Putamen (tissue), 1 donor: ENCODE measurements around the gene CCDC85A.

Experiments used
- DNase-seq: peaks from one replicate; pipeline ENCODE4 v3.0.0-alpha.2; 2016; ENCODE audit warnings: low spot score

CCDC85A gene

GRCh38 chr2:56195563-56195962 lies 11.8 kb downstream of the CCDC85A start:
- no peak for DNase-seq

GRCh38 chr2:56197816-56198215 lies 14.0 kb downstream of the CCDC85A start:
- DNase-seq, result no peak

DNA sequence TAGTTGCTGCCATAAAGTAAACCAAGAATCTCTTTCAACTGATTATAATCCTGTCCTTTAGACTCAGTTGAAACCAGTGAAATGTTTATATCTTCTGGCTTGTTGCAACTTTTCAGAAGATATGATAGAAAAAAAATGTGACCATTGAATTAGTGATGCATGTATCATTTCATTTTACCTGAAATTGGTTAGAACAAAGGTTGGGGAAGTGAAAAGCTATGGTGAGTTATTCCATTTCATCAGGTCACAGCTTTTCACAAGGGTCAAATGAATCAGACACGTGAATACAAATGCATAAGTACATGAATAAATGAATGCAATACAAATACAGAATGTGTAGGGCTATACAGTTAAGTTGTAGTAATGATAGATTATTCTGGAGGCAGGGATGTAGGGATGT lies 15.1 kb downstream of the CCDC85A start:
- no peak for DNase-seq

GRCh38 chr2:56199492-56199891 lies 15.7 kb downstream of the CCDC85A start:
- no peak for DNase-seq

- DNase-seq, result no peak
Observed at GRCh38 chr2:56202381-56203121, 18.8 kb downstream of the CCDC85A start.

DNA sequence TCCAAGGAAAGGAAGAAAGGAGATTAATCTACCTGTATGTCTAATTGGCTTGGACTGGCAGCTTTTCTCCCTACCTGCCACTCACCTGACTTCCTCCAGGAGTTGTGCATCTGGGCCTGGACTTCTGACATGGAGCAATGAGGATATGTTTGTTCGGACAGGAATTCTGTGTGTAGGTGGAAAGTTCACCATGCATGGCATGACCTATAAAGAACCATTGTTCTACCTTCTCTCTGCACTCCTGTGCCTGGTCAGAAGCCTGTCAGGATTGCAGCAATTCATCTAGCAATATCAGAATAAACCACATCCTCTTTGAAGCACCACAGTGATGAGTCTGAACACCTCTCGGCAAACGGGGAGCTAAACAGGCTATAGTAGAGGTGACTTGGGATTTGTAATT lies 20.8 kb downstream of the CCDC85A start:
- DNase-seq, result no peak

DNA sequence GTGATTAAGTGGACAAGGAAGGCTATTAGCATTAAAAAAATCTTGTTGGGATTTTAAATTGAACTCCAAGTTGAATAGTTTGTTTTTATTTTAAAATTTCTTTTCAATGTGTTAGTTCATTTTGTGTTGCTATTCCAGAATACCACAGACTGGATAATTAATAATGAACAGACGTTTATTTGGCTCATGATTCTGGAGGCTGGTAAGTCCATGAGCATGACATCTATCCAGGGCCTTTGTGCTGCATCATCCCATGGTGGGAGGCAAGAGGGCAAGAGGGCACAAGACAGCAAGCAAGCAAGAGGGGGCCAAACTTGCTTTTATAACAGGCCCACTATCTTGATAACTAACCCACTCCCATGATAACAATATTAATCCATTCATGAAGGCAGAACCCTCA lies 22.5 kb downstream of the CCDC85A start:
- DNase-seq, result no peak

- DNase-seq, result no peak
Observed at GRCh38 chr2:56207760-56208159, 24.0 kb downstream of the CCDC85A start.

DNA sequence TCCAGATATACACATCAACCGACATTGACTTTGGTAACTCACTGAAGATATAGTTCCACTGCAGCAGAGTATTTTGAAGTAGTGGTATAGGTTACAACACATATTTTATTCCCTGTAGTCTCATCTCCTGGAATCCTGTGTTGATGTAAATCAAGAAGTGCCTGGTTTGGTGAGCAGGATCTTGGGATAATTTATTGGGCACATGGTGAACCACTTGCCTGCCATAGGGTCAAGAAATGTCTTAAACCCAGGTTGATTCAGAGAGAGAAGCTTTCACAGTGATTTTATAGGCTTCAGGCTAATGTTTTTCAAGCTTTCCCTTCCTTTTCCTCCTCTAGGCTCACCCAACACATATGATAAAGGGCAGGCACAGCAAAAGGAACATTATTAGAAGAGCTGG lies 24.6 kb downstream of the CCDC85A start:
- DNase-seq, result no peak

GRCh38 chr2:56209701-56210100 lies 25.9 kb downstream of the CCDC85A start:
- DNase-seq, result no peak

GRCh38 chr2:56210291-56210690 lies 26.5 kb downstream of the CCDC85A start:
- DNase-seq, result no peak

- no peak for DNase-seq
Observed at GRCh38 chr2:56211048-56211447, 27.3 kb downstream of the CCDC85A start.

DNA sequence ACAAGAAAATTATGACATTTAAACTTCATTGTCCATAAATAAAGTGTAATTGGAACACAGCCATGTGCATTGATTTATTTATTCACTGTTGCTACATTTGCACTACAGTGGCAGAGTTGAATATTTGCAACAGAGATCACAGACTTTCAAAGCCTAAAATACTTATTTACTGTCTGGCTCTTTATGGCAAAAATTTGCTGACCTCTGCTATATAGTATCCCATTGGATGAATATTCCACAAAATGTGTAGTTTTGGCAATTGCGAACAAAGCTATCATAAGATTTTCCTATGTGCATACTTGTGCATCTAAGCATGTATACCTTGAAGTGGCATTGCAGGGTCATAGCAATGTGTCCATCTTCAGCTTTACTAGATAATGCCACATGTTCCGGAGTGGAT lies 32.1 kb downstream of the CCDC85A start:
- DNase-seq, result no peak

DNA sequence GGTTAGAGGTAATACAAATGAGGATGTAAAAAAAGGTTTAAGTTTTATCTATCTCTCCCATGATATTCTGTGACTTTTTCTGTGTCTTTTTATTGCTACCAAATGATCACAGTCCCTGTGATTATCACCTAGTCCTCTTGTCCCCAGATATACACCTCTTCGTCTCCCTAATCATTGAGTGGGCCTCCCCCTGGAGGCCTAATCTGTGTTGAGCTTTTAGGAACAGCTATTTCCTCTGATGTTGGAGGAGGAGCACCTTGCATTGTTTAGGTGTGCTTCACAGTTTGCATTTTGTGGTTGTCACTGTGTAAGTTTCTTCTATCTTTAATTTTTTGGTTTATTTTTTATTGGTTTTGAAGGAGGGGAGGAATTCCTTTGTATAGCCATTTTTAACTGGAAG lies 33.3 kb downstream of the CCDC85A start:
- DNase-seq, result no peak

GRCh38 chr2:56222481-56222880 lies 38.7 kb downstream of the CCDC85A start:
- DNase-seq, result no peak

- DNase-seq, result no peak
Observed at GRCh38 chr2:56224316-56224715, 40.5 kb downstream of the CCDC85A start.

DNA sequence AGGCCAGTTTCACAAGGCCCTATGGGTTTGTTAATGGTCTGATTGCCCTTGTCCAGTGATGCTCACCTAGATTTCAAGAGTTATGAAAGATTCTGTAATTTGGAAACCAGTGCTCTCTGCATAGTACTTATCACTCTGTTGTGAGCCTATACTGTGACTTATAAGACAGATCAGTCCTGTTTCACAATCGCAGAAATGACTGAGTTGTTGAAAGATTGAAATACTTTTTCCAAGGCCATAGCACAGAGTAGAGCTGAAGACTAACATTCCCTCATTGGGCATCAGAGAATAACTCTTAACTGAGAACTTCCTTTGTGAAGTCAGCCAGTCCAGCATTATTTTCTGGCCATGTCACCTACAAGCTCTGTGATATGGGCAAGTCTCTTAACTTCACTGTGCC lies 44.0 kb downstream of the CCDC85A start:
- no peak for DNase-seq

- no peak for DNase-seq
Observed at GRCh38 chr2:56229397-56230060, 45.7 kb downstream of the CCDC85A start.

DNA sequence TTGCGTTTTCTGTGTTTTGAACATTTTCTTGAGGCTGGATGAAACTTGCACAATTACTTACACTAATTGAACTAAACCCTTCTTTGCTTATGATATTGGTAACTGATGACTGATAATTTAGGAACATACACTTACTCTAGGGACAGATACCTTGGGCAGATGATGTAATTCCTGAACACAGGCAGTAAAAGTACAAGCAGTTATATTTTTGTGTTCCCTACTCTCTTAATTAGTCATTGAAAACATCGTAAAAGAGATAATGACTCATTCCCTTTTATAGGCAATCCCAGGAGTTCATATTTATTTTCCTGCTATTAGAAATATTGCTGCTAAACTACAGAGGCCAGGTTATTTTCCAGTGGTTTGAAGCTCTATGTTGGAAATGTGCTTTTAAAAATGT lies 46.4 kb downstream of the CCDC85A start:
- no peak for DNase-seq

DNA sequence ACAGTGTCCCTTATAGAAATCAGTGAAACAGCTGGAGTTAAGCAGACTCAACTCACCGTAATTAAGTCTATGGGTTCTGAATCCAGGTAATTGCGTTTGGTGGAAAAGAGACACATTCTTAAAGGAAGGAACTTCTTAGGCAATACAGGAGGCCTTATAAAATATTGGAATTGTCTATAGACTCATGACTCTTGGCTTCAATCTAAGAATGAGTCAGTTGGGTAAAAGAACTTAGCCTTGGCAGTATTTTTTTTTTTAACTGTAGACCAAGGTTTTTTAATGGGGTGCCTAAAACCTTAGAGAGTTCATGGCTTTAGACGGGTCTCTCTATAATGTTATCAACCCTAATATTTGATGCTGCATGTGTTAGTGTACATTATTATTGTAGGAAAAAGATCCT lies 47.6 kb downstream of the CCDC85A start:
- no peak for DNase-seq

DNA sequence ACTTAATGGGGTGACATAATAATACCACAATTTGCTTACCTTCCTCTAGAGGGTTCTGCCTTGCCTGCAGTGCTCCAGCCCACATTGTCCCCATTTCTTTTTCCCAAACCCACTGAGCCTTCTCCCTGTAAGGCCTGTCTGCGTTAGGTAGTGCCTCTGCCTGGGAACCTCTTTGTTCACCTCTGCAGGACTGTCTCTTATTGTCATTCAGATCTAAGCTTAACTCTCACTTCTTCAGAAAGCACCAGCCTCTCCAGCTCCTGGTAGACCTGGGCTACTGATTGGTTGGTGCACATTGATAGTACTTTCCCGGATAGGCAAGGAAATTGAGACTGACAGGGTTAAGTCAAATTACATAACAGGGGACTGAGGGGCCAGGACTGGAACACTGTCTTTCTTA lies 49.1 kb downstream of the CCDC85A start:
- no peak for DNase-seq

DNA sequence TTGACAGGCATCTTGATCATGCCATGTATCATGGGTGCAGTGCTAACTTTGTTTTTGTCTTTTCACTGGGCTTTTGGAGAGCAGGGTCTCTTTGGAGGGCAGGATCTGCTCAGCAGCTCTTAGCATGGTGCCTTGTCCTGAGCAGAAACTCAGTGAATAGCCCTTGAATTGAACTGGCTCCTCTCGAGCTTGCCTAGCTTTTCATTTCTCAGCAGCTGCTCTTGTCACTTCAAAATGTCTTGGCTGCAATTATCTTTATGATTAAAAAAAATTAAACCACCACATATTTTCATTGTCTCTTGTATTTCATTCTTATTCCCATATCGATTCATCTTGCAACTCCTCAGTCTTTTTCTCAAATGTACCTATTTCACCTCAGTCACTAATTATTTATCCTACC lies 50.5 kb downstream of the CCDC85A start:
- no peak for DNase-seq

DNA sequence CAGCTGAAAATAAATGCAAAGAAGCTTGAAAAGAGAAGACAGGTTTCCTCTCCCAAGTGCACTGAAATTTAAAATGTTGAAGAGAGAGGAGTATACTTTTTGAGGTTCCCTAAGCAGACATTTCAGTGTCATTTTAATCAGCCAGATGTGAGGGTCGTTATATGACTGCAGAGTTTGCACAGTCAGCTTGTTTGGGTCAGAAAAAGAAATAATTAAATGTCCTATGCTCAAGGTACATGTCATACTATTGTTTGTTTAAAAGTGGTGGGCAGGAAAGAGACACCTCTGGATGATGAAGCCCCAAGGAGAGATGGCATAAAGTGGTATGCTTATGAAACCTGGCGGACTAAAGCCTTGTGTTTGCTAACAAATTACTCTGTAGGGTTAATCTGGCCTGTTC lies 55.2 kb downstream of the CCDC85A start:
- DNase-seq, result no peak

GRCh38 chr2:56239437-56239836 lies 55.6 kb downstream of the CCDC85A start:
- no peak for DNase-seq
